ENCODE measurements around the gene RLF.
A peak's percentile ranks its signal among the peaks of the same experiment; 100 is the strongest.
"Not testable (repeated sequence)": the region's sequence is repeated elsewhere in the genome, so short reads cannot be mapped to it uniquely, and the experiment has no call there.

The RLF gene

GRCh38 chr1:40151457-40152079 lies 9.6 kb upstream of the RLF start:
- Mint-ChIP-seq H3K4me3 (no peak overlapping the region), H3K9me3 (no peaks in the 10 kb centered on the region), H3K27me3 (peaks cover 9% of the 10 kb centered on the region), H3K36me3 (ENCODE audit: low read depth) (no peaks in the 10 kb centered on the region), H3K4me1 (peaks cover 13% of the 10 kb centered on the region), H3K27ac (no peak overlapping the region)
- DNase-seq (no peak), ATAC-seq (no peak)

- DNase-seq = no peak
- no peaks in the 10 kb centered on the region for H3K9me3 Mint-ChIP-seq
- H3K27me3 Mint-ChIP-seq = peaks cover 3% of the 10 kb centered on the region
- no peaks in the 10 kb centered on the region for H3K36me3 Mint-ChIP-seq (ENCODE audit: low read depth)
- no peak overlapping the region for H3K4me3 Mint-ChIP-seq
- H3K4me1 Mint-ChIP-seq = peaks cover 13% of the 10 kb centered on the region
- H3K27ac Mint-ChIP-seq = peak overlapping the region; percentile 11
- no peak for ATAC-seq
These were observed 8.0 kb upstream of the RLF start for GRCh38 chr1:40153073-40153770.

- no peaks in the 10 kb centered on the region for H3K9me3 Mint-ChIP-seq
- no peak overlapping the region for H3K27ac Mint-ChIP-seq
- no peaks in the 10 kb centered on the region for H3K27me3 Mint-ChIP-seq
- no peak for ATAC-seq
- peaks cover 13% of the 10 kb centered on the region for H3K4me1 Mint-ChIP-seq
- H3K4me3 Mint-ChIP-seq = no peak overlapping the region
- no peak for DNase-seq
- H3K36me3 Mint-ChIP-seq (ENCODE audit: low read depth) = no peaks in the 10 kb centered on the region
These were observed 6.1 kb upstream of the RLF start for GRCh38 chr1:40155135-40155534.

- ATAC-seq (no peak), DNase-seq (no peak)
- no peak overlapping the region for H3K27ac Mint-ChIP-seq
- H3K4me1 Mint-ChIP-seq = peaks cover 20% of the 10 kb centered on the region
- H3K36me3 Mint-ChIP-seq (ENCODE audit: low read depth) = no peaks in the 10 kb centered on the region
- H3K27me3 Mint-ChIP-seq = no peaks in the 10 kb centered on the region
- H3K9me3 Mint-ChIP-seq = no peaks in the 10 kb centered on the region
- no peak overlapping the region for H3K4me3 Mint-ChIP-seq
These were observed 5.3 kb upstream of the RLF start for GRCh38 chr1:40155910-40156309.

DNA sequence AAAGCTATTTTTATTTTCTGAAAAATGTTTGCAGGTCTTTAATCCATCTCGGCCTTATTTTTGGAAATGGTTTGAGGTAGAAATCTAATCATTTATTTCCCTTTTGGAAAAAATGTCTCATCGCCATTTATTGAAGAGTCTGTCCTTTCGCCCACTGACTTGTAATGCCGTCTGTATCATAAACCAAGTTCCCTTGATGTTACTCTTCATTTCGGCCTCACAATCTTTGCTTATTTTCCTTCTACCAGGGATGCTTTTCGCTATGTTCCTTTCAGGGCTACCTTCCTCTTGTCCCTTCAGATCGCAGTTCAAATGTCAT lies 422 bp upstream of the RLF start:
- H3K4me3 Mint-ChIP-seq = no peak overlapping the region
- no peak overlapping the region for H3K27ac Mint-ChIP-seq
- H3K36me3 Mint-ChIP-seq (ENCODE audit: low read depth) = peaks cover 2% of the 10 kb centered on the region
- DNase-seq = no peak
- ATAC-seq = no peak
- peaks cover 11% of the 10 kb centered on the region for H3K4me1 Mint-ChIP-seq
- no peaks in the 10 kb centered on the region for H3K9me3 Mint-ChIP-seq
- no peaks in the 10 kb centered on the region for H3K27me3 Mint-ChIP-seq

GRCh38 chr1:40161888-40162397 lies 756 bp downstream of the RLF start:
- Mint-ChIP-seq H3K27ac (no peak overlapping the region), H3K27me3 (no peaks in the 10 kb centered on the region), H3K9me3 (no peaks in the 10 kb centered on the region), H3K4me1 (peaks cover 12% of the 10 kb centered on the region), H3K36me3 (ENCODE audit: low read depth) (peaks cover 2% of the 10 kb centered on the region), H3K4me3 (no peak overlapping the region)
- ATAC-seq = peak; percentile 13
- no peak for DNase-seq

GRCh38 chr1:40162753-40163441 lies 1.7 kb downstream of the RLF start:
- Mint-ChIP-seq H3K27ac (no peak overlapping the region), H3K27me3 (no peaks in the 10 kb centered on the region), H3K36me3 (ENCODE audit: low read depth) (peaks cover 2% of the 10 kb centered on the region), H3K4me1 (peaks cover 20% of the 10 kb centered on the region), H3K4me3 (no peak overlapping the region), H3K9me3 (no peaks in the 10 kb centered on the region)
- ATAC-seq (peak; percentile 72), DNase-seq (no peak)

DNA sequence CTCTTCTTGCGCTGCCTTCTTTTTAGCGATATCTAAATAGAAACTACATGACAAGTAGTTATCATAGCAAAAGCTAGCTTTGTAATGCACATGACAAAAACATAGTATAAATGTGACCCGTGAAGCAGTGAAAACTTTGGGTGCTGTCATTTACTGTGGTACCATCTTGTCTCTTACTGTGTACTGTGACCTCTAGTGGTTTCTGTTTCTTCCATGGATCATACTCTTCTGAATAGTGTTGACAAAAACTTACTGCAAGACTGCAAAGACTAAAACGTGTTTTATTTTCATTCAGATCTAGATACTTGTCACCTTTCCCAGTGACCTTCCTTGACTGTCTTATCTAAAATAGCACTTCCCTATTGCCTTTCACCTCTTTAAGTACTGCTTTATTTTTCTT lies 6.1 kb downstream of the RLF start:
- no peak overlapping the region for H3K27ac Mint-ChIP-seq
- H3K36me3 Mint-ChIP-seq (ENCODE audit: low read depth) = peaks cover 4% of the 10 kb centered on the region
- H3K27me3 Mint-ChIP-seq = no peaks in the 10 kb centered on the region
- peaks cover 25% of the 10 kb centered on the region for H3K4me1 Mint-ChIP-seq
- H3K9me3 Mint-ChIP-seq = no peaks in the 10 kb centered on the region
- DNase-seq (no peak), ATAC-seq (no peak)
- no peak overlapping the region for H3K4me3 Mint-ChIP-seq

DNA sequence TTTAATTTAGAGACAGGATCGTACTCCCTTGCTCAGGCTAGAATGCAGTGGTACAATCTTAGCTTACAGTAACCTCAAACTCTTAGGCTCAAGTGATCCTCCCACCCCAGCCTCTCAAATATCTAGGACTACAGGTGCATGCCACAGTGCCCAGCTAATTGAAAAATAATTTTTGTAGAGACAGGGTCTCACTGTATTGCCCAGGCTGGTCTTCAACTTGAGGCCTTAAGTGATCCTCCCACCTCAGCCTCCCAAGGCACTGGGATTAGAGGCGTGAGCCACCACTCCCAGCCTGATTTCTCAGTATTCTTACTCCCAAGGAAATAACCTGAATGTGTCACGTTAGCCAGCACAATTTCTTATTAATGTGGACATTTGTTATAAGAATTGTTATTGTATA lies 9.8 kb downstream of the RLF start:
- peaks cover 51% of the 10 kb centered on the region for H3K4me1 Mint-ChIP-seq
- peaks cover 6% of the 10 kb centered on the region for H3K36me3 Mint-ChIP-seq (ENCODE audit: low read depth)
- DNase-seq = no peak
- H3K27ac Mint-ChIP-seq = no peak overlapping the region
- no peak overlapping the region for H3K4me3 Mint-ChIP-seq
- no peaks in the 10 kb centered on the region for H3K9me3 Mint-ChIP-seq
- H3K27me3 Mint-ChIP-seq = no peaks in the 10 kb centered on the region
- ATAC-seq = no peak

GRCh38 chr1:40174788-40175187 lies 13.6 kb downstream of the RLF start:
- DNase-seq (no peak), ATAC-seq (no peak)
- peaks cover 14% of the 10 kb centered on the region for H3K36me3 Mint-ChIP-seq (ENCODE audit: low read depth)
- H3K27me3 Mint-ChIP-seq = no peaks in the 10 kb centered on the region
- no peak overlapping the region for H3K27ac Mint-ChIP-seq
- H3K4me3 Mint-ChIP-seq = no peak overlapping the region
- peaks cover 6% of the 10 kb centered on the region for H3K9me3 Mint-ChIP-seq
- peaks cover 62% of the 10 kb centered on the region for H3K4me1 Mint-ChIP-seq

DNA sequence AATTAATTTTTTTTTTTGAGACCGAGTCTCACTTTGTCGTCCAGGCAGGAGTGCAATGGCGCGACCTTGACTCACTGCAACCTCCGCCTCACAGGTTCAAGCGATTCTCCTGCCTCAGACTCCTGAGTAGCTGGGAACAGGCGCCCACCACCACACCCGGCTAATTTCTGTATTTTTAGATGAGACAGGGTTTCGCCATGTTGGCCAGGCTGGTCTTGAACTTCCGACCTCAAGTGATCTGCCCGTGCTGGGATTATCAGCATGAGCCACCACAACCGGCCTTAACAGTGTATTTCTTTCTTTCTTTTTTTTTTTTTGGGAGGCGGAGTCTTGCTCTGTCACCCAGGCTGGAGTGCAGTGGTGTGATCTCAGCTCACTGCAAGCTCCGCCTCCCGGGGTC lies 15.8 kb downstream of the RLF start:
- H3K27ac Mint-ChIP-seq, H3K4me3 Mint-ChIP-seq, H3K27me3 Mint-ChIP-seq, H3K9me3 Mint-ChIP-seq, ATAC-seq, DNase-seq: not testable (repeated sequence)
- H3K36me3 Mint-ChIP-seq (ENCODE audit: low read depth) = peaks cover 14% of the 10 kb centered on the region
- peaks cover 66% of the 10 kb centered on the region for H3K4me1 Mint-ChIP-seq

DNA sequence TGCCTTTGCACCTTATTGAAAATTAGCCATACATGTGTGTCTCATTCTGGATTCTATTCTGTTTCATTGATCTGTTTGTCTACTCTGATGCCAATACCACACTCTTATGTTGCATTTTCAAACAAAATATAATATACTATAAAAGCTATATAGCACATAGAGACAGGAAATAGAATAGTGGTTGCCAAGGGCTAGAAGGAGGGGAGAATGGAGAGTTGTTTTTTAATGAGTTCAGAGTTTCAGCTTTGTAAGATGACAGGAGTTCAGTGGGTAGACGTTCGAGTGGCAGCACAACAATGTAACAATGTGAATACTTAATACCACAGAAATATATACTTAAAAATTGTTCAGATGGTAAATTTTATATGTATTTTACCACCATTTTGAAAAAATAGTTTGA lies 17.0 kb downstream of the RLF start:
- Mint-ChIP-seq H3K27me3 (no peaks in the 10 kb centered on the region), H3K9me3 (peaks cover 6% of the 10 kb centered on the region), H3K4me3 (no peak overlapping the region), H3K36me3 (ENCODE audit: low read depth) (peaks cover 14% of the 10 kb centered on the region), H3K27ac (no peak overlapping the region), H3K4me1 (peaks cover 72% of the 10 kb centered on the region)
- DNase-seq (no peak), ATAC-seq (no peak)

- Mint-ChIP-seq H3K27me3 (no peaks in the 10 kb centered on the region), H3K27ac (peak overlapping the region; percentile 17), H3K4me3 (no peak overlapping the region), H3K36me3 (ENCODE audit: low read depth) (peaks cover 14% of the 10 kb centered on the region), H3K4me1 (peaks cover 67% of the 10 kb centered on the region), H3K9me3 (peaks cover 6% of the 10 kb centered on the region)
- DNase-seq = no peak
- no peak for ATAC-seq
These were observed 18.4 kb downstream of the RLF start for GRCh38 chr1:40179496-40180089.

DNA sequence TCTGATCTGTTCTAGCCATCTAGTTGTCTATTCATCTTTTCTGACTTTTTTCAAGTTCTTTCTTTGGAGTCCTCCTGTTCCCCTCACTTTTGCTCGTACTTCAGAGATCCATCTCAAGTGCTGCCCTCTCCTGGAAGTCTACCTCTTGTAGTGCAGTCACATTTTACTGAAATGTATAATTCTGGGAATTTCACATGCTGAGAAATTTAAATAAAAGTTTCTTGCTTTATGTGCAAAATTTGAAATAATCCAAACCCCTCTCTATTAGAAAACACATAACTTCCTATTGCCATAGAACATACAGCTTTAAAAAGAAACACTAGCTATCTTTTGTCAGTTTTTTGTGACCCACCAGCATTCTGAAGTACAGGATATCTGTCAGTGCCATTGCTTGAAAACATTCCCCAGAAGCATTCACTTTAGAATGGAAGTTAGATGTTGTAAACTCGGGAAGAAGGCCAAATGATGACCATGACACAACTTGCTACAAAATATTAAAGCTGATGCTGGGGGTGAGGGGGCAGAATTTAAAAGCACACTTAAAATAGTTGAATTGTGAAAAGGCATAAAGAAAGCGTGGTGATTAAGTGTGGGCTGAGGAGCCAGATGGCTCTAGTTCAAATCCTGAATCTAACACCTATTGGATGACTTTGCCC lies 22.0 kb downstream of the RLF start:
- peak; percentile 35 for ATAC-seq
- H3K9me3 Mint-ChIP-seq = peaks cover 6% of the 10 kb centered on the region
- peak; percentile 20 for DNase-seq
- H3K27ac Mint-ChIP-seq = peak overlapping the region; percentile 4
- no peaks in the 10 kb centered on the region for H3K27me3 Mint-ChIP-seq
- H3K4me3 Mint-ChIP-seq = peak overlapping the region; percentile 13
- H3K36me3 Mint-ChIP-seq (ENCODE audit: low read depth) = peaks cover 11% of the 10 kb centered on the region
- peaks cover 75% of the 10 kb centered on the region for H3K4me1 Mint-ChIP-seq
